Femur (tissue), 1 donor: ENCODE results near the gene PLPP3.
"Not testable (repeated sequence)": the region's sequence is repeated elsewhere in the genome, so short reads cannot be mapped to it uniquely, and the experiment has no call there.

Source experiments
- DNase-seq: peaks from one replicate; pipeline ENCODE4 v3.0.0-alpha.2; 2017

Gene PLPP3

DNA sequence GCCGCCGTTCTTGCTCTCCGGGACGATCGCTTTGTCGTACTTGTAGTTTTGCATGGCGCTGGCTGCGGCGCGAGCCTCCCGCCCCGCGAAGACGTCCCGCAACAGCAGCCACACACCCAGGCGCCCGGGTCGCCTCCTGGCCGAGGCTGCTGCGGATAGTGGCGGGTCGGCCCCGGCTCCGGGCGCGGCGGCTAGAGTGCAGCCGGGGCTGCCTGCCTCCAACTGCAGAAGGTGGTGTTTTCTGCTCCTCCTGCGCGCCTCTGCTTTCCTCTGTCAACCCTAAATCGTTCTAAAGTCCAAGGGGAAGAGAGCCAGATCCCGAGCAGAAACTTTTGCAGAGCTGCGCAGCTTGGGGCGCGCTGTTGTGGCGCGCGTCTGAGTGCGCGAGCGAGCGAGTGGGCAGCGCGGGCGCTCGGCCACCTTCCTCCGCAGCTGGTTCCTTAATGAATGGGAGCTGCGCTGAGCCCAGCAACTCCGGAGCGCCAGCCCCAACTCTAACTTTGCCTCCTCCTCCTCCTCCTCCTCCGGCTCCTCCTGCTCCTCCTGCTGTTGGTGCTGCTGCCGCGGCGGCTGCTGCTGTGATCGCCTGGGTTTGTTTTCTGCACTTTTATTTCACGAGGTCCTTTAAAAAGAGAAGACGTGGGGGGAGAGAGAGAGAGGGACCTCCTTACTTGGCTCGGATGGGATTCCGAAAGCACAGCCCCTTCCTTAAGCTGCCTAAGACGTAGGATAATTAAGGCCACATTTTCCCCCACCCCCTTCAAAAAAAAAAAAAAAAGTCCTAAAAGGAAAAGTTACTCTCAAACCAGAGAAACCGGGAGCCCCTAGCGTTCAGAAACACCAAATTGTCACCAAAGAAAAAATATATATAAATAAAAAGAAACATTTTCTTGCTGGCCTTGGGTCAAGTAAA, at the start of gene PLPP3:
TSS of gene PLPP3 (minus strand) at position 601 of the 913 bp plus-strand sequence. CDS start at position 54, 547 bp downstream.
- peak; percentile 95 for DNase-seq

DNA sequence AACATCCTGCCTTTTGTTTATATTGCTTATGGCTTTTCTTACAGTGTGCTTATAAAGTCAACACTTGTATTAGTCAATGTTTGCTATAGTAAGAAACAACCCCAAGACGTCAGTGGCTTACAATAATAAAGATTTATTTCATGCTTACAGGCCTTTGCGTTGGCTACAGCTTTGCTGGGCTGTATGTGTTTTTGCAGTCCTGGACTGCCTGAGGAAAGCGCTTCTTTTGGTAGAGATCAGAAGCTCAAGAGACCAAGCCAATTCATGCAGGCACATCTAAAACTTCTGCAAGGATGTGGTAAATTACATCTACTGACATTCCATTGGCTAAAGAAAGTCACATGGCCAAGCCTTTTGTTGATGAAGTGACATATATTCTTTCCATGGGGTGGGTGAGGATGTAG, 48.3 kb upstream of the PLPP3 start:
- no peak for DNase-seq

DNA sequence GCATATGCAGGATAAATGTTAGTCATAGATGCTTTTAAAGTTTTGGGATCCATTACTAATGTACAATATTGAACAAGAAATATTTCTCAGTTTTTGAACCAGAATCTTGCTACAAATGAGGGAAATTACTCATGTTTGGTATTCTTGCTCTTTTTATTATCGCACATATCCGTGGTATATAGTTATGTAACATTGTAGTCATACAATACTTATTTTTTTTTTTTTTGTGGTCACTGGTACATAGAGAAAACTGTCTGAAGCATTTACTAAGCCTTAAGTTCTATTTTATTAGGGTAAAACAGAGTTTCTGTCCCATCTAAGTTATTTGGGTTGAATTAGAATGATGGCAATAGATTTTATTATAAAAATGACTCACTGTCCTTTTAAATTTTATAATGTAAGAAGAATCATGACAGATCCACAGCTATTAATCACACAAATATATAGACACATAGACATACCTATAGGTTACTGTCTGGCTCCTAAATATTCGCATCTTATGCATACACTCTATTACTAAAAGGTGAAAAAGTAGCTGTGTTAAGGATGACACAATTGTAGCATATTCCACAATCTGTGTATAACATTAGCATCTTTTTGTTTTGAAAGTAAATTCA, 47.8 kb upstream of the PLPP3 start:
- no peak for DNase-seq

DNA sequence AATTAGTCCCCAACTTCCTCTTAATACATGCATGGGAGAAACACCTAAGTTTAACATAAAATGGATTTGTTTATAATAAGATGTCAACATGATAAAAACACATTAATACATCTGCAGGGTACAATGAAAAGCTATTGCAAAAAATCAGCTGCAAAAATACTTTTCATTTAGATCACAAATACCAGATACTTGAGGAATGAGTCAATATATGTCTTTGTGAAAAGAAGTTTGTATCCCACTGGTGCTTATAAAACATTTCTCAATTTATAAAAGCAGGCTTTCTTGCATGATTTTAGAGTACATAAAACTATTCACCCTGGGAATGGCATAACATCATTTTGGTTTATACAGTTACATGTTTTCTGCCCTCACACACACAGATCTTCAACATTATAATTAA, 47.2 kb upstream of the PLPP3 start:
- no peak for DNase-seq

DNA sequence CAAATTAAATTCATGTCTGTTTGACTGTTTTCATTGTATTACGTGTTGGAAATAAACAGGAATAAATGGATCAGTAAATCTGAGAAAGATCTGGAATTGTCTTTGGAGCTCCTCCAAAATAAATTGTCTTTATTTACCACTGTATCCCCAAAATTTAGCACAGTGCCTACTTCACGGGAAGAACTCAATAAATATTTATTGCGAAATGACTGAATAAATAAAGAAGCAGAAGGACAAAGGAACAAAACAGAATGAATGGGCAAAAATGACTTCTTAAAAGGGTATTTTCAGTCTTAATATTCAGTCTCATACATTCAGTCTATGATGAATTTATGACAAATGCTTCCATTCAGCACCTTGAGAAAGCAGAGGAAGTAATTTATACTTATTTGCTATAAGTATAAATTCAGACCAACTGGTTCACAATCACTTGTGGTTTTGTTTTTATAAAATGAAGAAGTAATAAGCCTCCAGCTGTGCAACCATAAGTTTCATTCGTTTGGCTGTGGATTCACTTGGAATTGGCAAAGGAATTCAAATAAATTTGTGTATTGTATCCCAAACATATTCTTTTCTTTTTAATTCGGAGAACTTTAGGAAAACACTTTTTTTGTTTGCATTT, 46.6 kb upstream of the PLPP3 start:
- DNase-seq = no peak

DNA sequence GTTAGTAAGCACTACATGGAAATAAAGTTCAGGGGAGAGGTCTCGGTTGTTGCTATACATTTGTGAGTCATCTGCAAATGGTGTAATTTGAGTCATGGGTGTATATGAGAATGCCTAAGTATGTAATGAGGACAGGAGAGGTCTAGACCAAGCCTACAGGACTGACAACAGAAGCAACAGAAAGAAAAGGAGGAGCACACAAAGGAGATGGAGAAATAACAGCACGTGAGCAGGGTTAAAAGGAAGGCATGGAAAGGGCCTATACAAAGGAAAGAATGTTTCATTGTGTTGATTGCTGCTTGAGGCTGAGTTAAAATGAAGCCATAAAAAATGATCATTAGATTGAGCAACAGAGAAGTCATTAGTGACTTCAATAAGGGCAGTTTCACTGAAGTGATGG, 37.8 kb upstream of the PLPP3 start:
- DNase-seq = no peak

DNA sequence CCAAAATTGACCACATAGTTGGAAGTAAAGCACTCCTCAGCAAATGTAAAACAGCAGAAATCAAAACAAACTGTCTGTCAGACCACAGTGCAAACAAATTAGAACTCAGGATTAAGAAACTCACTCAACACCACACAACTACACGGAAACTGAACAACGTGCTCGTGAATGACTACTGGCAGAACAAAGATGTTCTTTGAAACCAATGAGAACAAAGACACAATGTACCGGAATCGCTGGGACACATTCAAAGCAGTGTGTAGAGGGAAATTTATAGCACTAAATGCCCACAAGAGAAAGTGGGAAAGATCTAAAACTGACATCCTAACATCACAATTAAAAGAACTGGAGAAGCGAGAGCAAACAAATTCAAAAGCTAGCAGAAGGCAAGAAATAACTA, 31.4 kb upstream of the PLPP3 start:
- not testable (repeated sequence) for DNase-seq

DNA sequence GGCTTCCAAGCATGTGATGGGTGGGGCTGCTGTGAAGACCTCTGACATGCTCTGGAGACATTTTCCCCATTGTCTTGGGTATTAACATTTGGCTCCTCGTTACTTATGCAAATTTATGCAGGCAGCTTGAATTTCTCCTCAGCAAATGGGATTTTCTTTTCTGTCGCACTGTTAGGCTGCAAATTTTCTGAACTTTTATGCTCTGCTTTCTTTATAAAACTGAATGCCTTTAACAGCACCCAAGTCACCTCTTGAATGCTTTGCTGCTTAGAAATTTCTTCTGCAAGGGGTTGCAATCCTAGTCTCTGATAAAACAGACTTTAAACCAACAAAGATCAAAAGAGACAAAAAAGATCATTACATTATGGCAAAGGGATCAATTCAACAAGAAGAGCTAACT, 30.7 kb upstream of the PLPP3 start:
- DNase-seq = not testable (repeated sequence)

DNA sequence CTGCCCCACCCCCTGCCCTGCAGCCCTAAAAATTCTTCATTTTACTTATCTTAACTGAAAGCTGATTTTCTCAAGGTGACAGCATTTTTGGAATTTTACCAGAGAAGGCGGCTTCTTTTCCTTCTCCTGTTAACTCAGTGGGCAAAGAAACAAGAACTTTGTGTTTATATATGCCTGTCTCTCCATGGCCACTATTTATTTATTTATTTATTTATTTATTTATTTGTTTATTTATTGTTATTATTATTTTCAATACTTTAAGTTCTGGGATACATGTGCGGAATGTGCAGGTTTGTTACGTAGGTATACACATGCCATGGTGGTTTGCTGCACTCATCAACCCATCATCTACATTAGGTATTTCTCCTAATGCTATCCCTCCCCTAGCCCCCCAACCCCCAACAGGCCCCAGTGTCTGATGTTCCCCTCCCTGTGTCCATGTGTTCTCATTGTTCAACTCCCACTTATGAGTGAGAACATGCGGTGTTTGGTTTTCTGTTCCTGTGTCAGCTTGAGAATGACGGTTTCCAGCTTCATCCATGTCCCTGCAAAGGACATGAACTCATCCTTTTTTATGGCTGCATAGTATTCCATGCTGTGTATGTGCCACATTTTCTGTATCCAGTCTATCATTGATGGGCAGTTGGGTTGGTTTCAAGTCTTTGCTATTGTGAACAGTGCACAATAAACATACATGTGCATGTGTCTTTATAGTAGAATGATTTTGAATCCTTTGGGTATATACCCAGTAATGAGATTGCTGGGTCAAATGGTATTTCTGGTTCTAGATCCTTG, 16.2 kb upstream of the PLPP3 start:
- not testable (repeated sequence) for DNase-seq

DNA sequence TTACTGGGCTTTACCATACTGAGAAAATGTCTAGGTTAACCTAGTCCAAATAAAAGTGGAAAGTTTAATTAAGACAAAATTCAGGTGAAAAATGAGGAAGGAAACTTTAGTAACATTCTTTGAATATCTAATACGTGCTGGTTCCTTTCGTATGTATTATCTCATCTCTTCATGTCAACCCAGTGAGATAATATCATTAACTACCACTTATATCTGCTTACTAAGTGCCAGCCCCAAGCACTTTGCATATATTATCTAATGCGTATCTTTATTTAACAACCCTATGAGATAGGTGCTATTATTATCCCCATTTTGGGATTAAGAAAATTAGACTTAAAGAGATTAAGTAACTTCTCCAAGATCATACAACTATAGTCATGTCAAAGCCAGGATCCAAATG, 12.5 kb upstream of the PLPP3 start:
- DNase-seq = no peak

DNA sequence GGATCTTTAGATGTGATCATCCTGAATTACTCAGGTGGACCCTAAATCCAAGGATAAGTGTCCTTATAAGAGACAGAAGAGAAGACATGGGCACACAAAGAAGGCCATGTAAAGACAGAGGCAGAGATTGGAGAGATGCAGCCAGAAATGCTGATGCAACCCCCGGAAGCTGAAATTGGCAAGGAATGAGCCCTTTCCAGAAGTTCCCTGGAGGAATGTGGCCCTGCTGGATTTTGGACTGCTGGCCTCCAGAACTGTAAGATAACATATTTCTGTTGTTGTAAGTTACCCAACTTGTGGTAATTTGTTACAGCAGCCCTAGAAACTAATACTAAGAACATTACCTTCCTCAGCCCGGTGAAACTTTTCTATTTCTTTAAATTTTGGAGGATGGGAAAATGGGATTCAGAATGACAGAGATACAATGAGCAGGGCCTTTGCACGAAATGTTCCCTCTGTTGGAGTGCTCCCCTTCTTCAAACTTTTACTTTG, 11.2 kb upstream of the PLPP3 start:
- DNase-seq = no peak

DNA sequence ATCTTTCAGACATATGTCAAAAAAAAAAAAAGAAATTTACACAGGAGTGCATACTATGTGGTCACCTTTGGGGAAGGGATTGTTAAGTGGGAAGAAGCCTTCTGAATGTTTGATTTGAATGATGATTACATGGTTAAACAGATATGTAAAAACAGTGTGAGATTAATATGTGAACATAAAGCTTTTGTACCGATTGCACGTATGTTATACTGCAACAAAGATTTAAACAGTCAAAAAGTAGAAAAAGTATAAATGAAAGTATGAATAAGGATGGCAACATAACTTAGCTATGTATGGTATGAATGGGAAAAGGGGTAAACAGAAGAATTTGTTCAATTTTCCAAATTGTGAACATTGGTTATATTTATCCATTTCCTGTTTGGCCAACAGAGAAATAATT, 10.0 kb upstream of the PLPP3 start:
- DNase-seq = no peak

DNA sequence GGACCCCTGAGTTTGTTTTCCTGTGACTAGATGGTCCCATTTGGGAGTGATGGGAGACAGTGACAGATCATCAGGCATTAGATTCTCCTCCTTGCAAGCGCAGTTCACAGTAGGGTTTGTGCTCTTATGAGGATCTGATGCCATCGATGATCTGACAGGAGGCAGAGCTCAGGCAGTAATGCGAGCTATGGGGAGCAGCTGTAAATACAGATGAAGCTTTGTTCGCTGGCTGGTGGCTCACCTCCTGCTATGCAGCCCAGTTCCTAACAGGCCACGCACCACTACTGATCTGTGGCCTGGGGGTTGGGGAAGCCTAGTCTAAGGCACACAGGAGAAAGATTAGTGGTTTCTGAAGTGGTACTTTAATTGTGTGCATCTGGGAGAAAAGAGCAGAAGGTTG, 7.1 kb upstream of the PLPP3 start:
- no peak for DNase-seq

DNA sequence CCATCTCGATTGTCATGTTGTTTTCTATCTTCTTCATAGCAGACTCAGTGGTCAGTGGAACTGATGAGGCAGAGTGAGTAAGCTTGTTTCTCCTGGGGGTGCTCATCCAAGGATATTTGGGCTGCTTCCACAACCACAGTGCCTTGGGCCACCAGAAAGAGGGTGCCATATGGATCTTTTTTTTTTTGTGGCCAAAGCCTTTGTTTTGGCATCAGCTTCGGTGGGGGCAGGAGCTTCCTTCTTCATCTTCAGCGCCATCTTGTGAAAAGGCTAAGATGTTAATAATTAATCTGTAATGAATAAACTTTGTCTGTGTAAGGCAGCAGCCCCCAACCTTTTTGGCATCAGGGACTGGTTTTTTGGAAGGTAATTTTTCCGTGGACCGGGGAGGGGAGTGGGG, 6.6 kb upstream of the PLPP3 start:
- no peak for DNase-seq

DNA sequence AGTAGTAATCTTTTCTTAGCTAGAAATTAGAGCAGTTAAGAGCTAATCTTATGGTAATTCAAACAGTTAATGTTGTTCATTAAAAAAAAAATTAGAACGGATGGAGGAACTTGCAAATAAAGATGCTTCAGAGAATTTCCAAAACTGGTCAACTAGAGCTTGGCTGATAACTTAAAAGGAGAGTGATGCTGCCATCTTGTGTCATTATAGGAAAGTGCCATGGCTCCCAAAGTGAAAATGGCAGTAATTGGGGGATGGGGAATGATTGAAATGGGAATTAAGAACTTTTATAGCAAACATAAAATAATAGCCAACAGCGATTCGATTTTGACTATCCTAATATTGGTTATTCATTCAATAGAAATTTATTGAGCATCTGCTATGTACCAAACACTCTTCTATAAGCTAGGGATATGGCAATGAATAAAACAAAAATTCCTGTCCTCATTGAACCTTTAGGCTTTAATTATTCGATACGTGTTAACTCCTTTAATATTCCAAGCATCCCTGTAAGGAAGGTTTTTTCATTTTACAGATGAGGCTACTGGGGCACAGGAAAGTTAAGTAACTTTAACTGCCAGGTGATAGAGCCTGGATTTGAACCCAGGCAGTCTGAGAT, 5.7 kb upstream of the PLPP3 start:
- DNase-seq = peak; percentile 51

DNA sequence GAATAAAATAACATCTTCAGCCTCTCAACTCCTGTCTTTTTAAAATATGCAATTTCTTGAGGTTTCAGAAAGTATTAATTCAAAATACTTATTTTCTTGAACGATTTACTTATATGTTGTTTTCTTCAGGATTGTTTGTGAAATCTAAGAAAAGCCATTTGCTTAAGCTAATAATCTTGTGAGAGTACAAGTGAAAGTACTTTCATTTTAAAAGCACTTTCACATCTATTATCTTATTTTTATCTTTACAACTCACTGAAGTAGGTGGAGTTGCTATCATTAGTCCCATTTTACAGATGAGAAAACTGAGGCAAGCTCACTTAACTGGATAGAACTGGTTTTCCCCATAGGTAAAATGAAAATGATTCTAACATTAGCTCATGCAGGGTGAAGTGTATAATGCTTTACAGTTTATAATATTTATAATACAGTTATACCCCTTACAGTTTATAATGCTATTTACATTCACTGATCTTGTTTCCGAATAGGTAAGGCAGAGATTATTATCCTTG, 4.7 kb upstream of the PLPP3 start:
- DNase-seq = no peak

DNA sequence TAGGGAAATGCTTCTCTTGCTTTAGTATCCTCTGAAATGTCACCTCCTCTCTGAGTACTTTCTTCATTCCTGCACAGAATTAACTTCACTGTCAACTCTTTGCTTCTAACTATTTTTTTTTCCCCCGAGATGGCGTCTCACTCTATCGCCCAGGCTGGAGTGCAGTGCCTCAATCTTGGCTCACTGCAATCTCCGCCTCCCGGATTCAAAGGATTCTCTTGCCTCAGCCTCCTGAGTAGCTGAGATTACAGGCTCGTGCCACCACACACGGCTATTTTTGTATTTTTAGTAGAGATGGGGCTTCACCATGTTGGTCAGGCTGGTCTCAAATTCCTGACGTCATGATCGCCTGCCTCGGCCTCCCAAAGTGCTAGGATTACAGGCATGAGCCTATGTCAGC, 1.4 kb upstream of the PLPP3 start:
- DNase-seq = no peak

DNA sequence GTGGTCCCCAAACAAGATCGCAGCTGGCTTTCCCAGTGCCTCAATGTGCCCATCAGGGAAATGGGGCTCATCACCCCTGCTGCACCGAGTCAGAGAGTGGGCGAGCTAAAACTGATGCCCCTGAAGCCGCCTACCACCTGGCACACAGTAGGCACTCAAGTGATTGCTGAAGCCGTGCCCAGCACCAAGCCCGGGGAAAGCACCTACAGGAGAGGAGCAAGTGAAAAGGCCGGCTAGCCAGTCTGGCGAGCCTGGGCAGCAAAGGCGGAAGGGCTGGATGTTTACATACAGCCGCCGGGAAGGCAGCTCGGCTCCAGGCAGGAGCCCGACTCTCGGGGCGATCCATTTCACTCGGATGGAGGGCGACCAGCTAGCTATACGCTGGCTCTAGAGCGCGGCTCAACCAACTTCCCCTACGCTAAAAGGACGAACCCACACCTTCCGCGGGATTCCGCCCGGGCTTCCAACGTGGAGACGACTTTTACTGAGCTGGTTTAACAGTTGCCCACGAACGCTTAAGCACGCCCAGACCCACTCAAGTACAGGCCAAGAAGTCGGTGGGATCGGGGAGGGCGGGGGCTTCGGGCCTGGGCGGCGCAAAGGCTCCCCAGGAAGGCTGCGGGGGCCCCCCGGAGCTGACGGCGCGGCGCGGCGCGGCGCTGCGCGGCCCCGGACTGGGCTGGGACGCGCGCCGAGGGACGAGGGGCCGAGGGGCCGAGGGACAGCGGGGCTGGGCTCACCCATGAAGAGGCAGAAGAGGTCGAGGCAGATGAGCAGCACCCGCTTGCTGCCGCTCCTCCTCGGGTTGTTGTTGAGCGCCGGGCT, 1.0 kb downstream of the PLPP3 start:
- DNase-seq = peak; percentile 72

DNA sequence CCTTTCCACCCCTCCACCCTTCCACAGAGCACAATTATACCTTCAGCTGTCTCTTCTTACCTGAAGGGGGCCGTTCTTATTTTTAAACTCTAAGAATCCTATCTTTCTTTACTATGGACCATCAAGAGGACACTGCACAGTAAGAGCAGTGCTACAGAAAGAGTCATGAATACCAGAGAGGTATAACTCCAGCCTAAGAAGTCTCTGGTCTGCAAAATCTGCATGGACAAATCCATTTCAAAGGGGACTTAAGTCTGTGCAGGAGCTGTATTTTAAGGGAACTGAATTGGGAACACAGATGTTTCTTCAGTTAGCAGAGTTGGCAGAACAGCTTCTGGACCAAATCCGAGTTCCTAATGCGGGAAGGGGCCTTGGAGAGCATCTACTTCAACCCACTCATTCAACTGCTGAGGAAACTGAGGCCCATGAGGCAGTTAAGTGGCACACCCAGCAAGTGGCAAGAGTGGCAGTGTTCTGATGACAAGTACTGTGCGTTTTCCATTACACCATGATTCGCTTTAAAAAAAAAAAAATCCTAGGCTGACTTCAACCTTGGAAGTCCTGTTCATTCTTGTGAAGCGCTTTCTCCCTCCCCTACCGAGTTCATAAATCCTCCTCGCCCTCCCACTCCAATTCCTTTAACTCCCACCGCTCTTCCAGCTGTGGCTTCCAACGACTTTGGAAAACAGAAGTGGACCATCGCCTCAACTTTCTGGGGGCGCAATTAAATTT, 1.8 kb downstream of the PLPP3 start:
- peak; percentile 72 for DNase-seq

DNA sequence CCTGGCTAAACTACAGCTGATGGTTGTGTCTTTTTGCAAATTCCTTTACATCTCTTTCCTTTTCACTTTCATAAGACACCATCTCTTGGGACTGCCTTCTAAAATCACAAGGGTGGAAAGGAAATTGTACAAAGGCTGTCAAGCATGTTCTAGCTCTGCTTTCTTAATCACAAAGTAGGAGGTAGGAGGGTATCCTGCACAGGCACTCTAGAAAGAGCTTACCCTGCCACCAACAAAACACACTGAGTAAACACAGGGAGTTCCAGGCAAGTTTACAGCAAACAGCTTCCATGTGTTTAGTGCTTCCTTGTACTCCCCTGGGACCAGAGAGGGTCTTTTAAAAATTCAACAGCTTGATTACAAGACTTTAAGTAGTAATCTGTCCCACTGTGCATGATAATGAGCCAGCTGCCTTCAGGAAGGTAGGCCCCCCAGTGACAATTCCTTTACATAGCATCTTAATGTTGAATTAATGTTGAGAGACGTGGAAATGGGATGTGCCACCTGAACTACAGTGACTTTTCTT, 2.4 kb downstream of the PLPP3 start:
- peak; percentile 36 for DNase-seq
